T-helper 9 cell (primary cell): Measurements from ENCODE around the gene AP2M1.
"Not testable (repeated sequence)": the region's sequence is repeated elsewhere in the genome, so short reads cannot be mapped to it uniquely, and the experiment has no call there.

Source experiments
- DNase-seq: peaks from one replicate; pipeline ENCODE4 v3.0.0-alpha.2; 2020

Gene AP2M1

GRCh38 chr3:184158404-184158803 is 16.3 kb upstream of the AP2M1 start:
- no peak for DNase-seq

GRCh38 chr3:184160456-184160855 is 14.2 kb upstream of the AP2M1 start:
- no peak for DNase-seq

GRCh38 chr3:184162571-184163070 is 12.0 kb upstream of the AP2M1 start:
- not testable (repeated sequence) for DNase-seq

- no peak for DNase-seq
Measured at GRCh38 chr3:184164648-184165330, 9.9 kb upstream of the AP2M1 start.

GRCh38 chr3:184165543-184165942 is 9.1 kb upstream of the AP2M1 start:
- DNase-seq, result no peak

GRCh38 chr3:184166671-184167070 is 8.0 kb upstream of the AP2M1 start:
- DNase-seq, result no peak

- DNase-seq, result no peak
Measured at GRCh38 chr3:184167786-184168185, 6.9 kb upstream of the AP2M1 start.

- DNase-seq, result no peak
Measured at GRCh38 chr3:184168363-184169120, 6.1 kb upstream of the AP2M1 start.

GRCh38 chr3:184169896-184170875 is 4.5 kb upstream of the AP2M1 start:
- no peak for DNase-seq

GRCh38 chr3:184171562-184171961 is 3.1 kb upstream of the AP2M1 start:
- DNase-seq, result no peak

- no peak for DNase-seq
Measured at GRCh38 chr3:184172681-184173373, 1.8 kb upstream of the AP2M1 start.

GRCh38 chr3:184173374-184173722 is 1.3 kb upstream of the AP2M1 start:
- DNase-seq, result no peak

GRCh38 chr3:184174284-184174645 is 390 bp upstream of the AP2M1 start:
- DNase-seq, result no peak

- DNase-seq, result no peak
Measured at GRCh38 chr3:184175506-184175905, 851 bp downstream of the AP2M1 start.

- DNase-seq, result no peak
Measured at GRCh38 chr3:184175981-184176376, 1.3 kb downstream of the AP2M1 start.

GRCh38 chr3:184176377-184177330 is 2.0 kb downstream of the AP2M1 start:
- DNase-seq, result no peak

- DNase-seq, result no peak
Measured at GRCh38 chr3:184177331-184177731, 2.7 kb downstream of the AP2M1 start.

GRCh38 chr3:184177767-184178306 is 3.2 kb downstream of the AP2M1 start:
- no peak for DNase-seq

GRCh38 chr3:184178521-184179138 is 4.0 kb downstream of the AP2M1 start:
- DNase-seq, result no peak

GRCh38 chr3:184180165-184180564 is 5.5 kb downstream of the AP2M1 start:
- no peak for DNase-seq

- DNase-seq, result no peak
Measured at GRCh38 chr3:184181596-184181995, 6.9 kb downstream of the AP2M1 start.
